Measurements from ENCODE around the gene COA1.
"Not testable (repeated sequence)": the region's sequence is repeated elsewhere in the genome, so short reads cannot be mapped to it uniquely, and the experiment has no call there.

Gene COA1

GRCh38 chr7:43687866-43688265, 41.5 kb downstream of the COA1 start:
- DNase-seq (ENCODE audit: low read depth), result not testable (repeated sequence)

DNA sequence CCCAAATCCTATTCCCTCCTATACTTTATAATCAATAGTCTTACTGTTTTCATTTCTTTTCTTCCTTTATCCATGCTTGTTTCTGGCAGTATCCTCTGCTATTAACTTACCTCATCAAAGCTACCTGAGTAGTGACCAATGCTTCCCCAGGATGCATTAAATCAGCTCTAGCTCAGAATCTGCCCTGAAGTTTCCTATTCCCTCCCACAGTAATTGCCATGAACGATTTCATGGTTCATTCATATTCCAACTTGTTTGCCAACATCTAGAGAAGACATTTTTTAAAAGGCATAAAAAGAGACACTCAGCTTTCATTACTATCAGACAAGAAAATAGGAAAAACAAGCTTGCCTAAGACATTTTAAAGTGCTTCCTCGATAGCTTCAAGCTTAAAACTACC, 42.3 kb downstream of the COA1 start:
- DNase-seq (ENCODE audit: low read depth), result no peak

GRCh38 chr7:43680736-43681135, 48.6 kb downstream of the COA1 start:
- no peak for DNase-seq (ENCODE audit: low read depth)

DNA sequence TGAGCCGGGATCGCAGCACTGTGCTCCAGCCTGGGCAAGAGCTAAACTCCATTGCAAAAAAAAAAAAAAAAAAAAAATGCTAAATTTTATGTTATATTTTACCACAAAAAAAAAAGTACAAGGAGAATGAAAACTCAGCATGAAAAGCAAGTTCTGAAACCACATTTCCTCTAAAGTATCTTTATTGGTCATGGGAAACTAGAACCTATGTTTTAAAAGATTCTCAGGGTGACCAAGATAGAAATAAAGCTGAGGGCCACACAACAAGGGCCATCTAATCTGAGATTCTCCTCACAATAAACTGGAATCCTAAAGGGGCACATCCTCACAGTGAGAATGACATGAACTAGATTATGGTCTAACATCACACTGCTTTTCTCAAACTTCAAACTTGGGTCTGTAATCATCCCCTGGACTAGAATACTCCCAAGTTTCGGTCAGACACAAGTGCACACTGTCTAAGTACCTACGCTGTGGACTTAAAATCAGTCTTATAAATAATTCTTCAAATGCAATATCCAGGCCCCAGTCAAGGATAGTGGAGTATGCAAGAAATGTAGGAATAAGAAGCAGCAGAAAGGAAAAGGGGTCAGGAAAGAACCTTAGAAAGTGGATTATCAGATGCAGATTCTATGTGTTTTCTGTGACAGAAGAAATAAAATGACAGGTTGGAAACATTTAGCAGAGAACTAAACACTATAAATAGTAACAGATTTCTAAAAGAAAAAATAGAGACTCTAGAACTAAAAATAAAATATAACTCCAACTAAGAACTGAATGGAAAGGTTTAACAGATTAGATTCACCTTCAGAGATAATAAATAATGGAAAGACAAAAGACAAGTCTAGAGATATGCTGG, 49.9 kb downstream of the COA1 start:
- no peak for DNase-seq (ENCODE audit: low read depth)

- no peak for DNase-seq (ENCODE audit: low read depth)
Observed at GRCh38 chr7:43678315-43678714, 51.0 kb downstream of the COA1 start.

- no peak for DNase-seq (ENCODE audit: low read depth)
Observed at GRCh38 chr7:43677864-43678263, 51.5 kb downstream of the COA1 start.

GRCh38 chr7:43674559-43675436, 54.5 kb downstream of the COA1 start:
- no peak for DNase-seq (ENCODE audit: low read depth)

- not testable (repeated sequence) for DNase-seq (ENCODE audit: low read depth)
Observed at GRCh38 chr7:43673243-43673976, 55.9 kb downstream of the COA1 start.

GRCh38 chr7:43671521-43671920, 57.8 kb downstream of the COA1 start:
- DNase-seq (ENCODE audit: low read depth), result no peak

DNA sequence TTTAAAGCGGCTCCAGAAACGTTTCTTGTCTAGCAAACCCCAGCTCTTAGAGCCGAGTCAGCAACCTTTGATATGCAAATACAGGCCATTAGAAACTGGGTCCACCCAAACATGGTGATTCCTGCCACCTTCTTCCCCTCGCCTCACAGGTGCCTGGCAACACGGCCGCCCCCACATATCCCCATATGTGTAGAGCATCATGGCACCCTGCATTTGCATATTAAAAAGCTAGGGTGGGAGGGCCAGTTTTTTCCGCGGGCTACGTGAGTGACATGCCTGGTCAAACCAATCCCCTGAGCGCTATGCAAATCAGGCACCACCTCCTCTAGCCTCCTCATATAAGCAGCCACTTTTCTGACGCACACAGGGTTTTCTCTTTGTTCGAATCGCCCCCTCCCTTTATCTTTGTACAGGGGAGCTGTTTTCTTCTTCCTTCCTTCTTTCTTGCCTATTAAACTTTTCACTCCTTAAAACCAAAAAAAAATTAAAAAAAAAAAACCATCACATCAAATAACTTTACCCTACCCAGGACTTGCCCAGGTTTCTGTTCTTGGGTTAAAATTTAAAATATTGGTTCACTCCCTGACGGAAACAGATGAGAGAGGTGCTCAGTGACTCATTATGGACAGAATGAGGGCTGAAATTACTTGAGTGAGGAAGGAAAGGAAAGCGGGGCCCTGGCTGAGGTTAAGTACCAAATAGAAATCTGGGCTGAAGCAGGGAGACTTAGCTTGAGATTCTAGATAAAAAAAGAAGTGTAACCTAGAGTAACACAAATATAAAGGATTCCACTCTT, 59.8 kb downstream of the COA1 start:
- peak; percentile 75 for DNase-seq (ENCODE audit: low read depth)

- no peak for DNase-seq (ENCODE audit: low read depth)
Observed at GRCh38 chr7:43668035-43668434, 61.3 kb downstream of the COA1 start.

- no peak for DNase-seq (ENCODE audit: low read depth)
Observed at GRCh38 chr7:43666938-43667337, 62.4 kb downstream of the COA1 start.

DNA sequence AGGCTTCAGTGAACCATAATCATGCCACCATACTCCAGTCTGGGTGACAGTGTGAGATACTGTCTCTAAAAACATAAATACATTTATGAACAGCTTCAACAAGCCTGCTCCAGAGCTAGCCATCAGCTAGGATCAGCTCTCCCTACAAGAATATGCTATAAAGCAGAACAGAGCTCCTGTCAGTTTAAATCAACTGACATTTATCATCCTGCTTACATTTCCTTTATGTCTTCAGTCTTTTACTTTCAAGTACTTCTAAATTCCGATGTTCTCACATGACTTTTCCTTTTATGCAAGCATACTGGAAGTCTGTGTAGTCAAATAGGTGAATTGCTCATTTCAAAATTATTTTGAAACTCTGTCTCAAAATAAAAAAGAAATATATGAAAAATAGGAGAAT, 64.6 kb downstream of the COA1 start:
- no peak for DNase-seq (ENCODE audit: low read depth)

GRCh38 chr7:43660141-43660540, 69.2 kb downstream of the COA1 start:
- DNase-seq (ENCODE audit: low read depth), result no peak

GRCh38 chr7:43659549-43659896, 69.8 kb downstream of the COA1 start:
- DNase-seq (ENCODE audit: low read depth), result no peak

- no peak for DNase-seq (ENCODE audit: low read depth)
Observed at GRCh38 chr7:43658718-43659548, 70.4 kb downstream of the COA1 start.

- DNase-seq (ENCODE audit: low read depth), result no peak
Observed at GRCh38 chr7:43656997-43657396, 72.3 kb downstream of the COA1 start.

DNA sequence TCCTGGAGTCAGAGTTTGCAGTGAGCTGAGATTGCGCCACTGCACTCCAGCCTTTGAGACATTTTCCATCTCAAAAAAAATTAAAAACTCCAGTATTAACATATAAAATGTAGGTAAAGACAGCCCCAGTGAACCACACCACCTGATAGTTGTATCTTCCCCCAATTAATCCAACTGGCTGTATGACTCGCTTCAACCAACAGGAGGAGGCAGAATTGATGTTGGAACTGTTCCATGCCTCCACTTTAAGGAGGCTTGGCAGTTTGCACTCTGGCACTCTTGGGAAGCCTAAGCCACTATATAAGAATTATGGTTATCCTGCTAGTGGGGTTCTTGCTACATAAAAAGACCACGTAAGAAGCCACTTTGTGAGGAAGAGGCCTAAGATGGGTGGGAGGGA, 73.7 kb downstream of the COA1 start:
- no peak for DNase-seq (ENCODE audit: low read depth)

DNA sequence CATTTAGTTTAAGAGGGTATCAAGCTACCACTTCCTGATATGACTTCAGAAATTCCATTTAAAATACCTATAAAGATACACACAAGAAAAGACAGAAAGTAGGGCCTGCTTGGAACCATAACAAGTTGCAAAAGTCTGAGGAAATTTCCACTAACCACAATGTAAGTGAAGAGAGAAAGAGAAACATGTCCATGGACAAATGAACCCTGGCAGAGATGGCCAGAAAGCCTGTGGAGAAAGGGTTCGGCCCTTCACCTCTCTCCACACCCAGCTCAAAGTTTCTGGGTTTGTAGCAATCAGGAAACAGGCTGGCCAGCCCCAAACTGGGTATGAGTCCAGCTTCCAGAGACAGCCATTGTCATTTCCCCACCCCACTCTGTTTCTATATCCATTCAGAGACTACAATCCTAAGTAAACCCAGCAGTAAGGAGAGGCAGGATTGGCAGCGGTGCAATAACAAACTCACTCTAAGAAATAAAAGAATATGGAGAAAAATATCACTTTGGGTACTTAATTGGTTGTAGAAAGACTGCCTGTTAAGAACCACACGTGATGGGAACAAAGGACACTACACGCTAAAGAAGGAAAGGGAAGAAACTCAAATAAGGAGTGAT, 75.3 kb downstream of the COA1 start:
- DNase-seq (ENCODE audit: low read depth), result no peak

DNA sequence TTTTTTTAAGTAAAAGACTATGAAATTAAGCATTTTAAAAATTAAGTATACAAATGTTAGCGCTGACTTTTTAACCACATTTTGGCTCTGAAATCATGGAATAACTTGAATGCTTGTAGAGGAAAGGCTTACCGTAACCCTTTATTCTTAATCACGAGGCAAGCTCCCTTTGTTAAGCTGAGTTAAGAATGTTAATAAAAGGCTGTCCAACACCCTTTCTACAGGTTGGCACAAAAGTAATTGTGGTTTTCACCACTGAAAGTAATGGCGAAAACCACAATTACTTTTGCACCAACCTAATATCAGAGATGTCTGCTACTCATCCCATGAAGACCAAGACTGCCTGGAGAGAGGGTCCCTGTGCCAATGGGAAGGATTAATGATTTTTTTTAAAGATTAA, 75.9 kb downstream of the COA1 start:
- DNase-seq (ENCODE audit: low read depth), result no peak
